ENCODE measurements around the gene RBMX2.

- TF ChIP-seq CTCF (IDR thresholded peaks at IDR 0.05) (no peak), POLR2AphosphoS5 (IDR thresholded peaks at IDR 0.05) (no peak), POLR2A (IDR thresholded peaks at IDR 0.05) (no peak)
These were observed 34.1 kb downstream of the RBMX2 start for GRCh38 chrX:130435937-130436336.

All from sigmoid colon (tissue), 4 donors.